SU-DHL-6 (cell line): ENCODE measurements around the gene SMARCA4.

ENCODE experiments used
- H2AFZ ChIP-seq: fragments of 200-600 bp; sonication (generic); 2 replicates; pipeline ENCODE4 v1.6.1; 2014; ENCODE audit warnings: low read depth, mild to moderate bottlenecking, moderate library complexity, mixed read lengths, antibody characterized with exemption, low read length; ENCODE audit not compliant: severe bottlenecking
- H3F3A ChIP-seq: fragments of 200-600 bp; shearing (Covaris generic); 2 replicates; pipeline ENCODE4 v1.6.0; 2016; ENCODE audit warnings: antibody characterized with exemption, mild to moderate bottlenecking; ENCODE audit not compliant: insufficient read depth
- H3K27ac ChIP-seq: fragments of 200-600 bp; sonication (generic); 2 replicates; pipeline ENCODE4 v1.5.1; 2016; ENCODE audit warnings: low read depth, mild to moderate bottlenecking, low read length, moderate library complexity, mixed read lengths
- H3K27me3 ChIP-seq: fragments of 200-600 bp; sonication (generic), shearing (Covaris generic); 2 replicates; pipeline ENCODE4 v1.6.0; 2014; ENCODE audit warnings: mild to moderate bottlenecking, low read length
- H3K36me3 ChIP-seq: fragments of 200-600 bp; sonication (generic); 2 replicates; pipeline ENCODE4 v1.6.1; 2014; ENCODE audit warnings: mild to moderate bottlenecking, low read length, mixed read lengths
- H3K4me2 ChIP-seq: fragments of 300-600, 200-600 bp; shearing (Covaris generic), sonication (generic); 2 replicates; pipeline ENCODE4 v1.6.0; 2014; ENCODE audit warnings: low read length, low read depth, mild to moderate bottlenecking; ENCODE audit not compliant: poor library complexity, severe bottlenecking
- H3K4me3 ChIP-seq: fragments of 200-600 bp; sonication (generic); 2 replicates; pipeline ENCODE4 v1.5.1; 2014; ENCODE audit warnings: antibody characterized with exemption, low read length, mild to moderate bottlenecking, mixed read lengths; ENCODE audit not compliant: insufficient read depth, poor library complexity, severe bottlenecking
- H3K79me2 ChIP-seq: fragments of 200-600 bp; sonication (generic); 2 replicates; pipeline ENCODE4 v1.6.1; 2014; ENCODE audit warnings: mild to moderate bottlenecking, low read length, moderate library complexity; ENCODE audit not compliant: insufficient read depth
- H3K9ac ChIP-seq: fragments of 200-600 bp; sonication (generic); 2 replicates; pipeline ENCODE4 v1.7.0; 2014; ENCODE audit warnings: mild to moderate bottlenecking, low read length
- H3K9me2 ChIP-seq: fragments of 200-600 bp; sonication (generic); replicated peaks from 2 replicates; pipeline ENCODE4 v1.6.1; 2014; ENCODE audit warnings: low read length; ENCODE audit not compliant: insufficient read depth
- H3K9me3 ChIP-seq: fragments of 200-600 bp; sonication (generic); 2 replicates; pipeline ENCODE4 v1.6.1; 2014; ENCODE audit warnings: low read length, mixed read lengths; ENCODE audit not compliant: insufficient read depth
- H4K20me1 ChIP-seq: fragments of 200-600 bp; sonication (generic); 2 replicates; pipeline ENCODE4 v1.6.1; 2014; ENCODE audit warnings: low read depth, mild to moderate bottlenecking, antibody characterized with exemption, low read length, moderate library complexity, mixed read lengths
- CTCF ChIP-seq: fragments of 200-600 bp; sonication (generic); IDR thresholded peaks from one replicate; pipeline ENCODE4 v1.5.1; 2017; ENCODE audit warnings: antibody characterized with exemption, mild to moderate bottlenecking, low read length, moderate library complexity; ENCODE audit not compliant: insufficient read depth, poor library complexity, severe bottlenecking
- EZH2phosphoT487 ChIP-seq: fragments of 200-600 bp; sonication (generic), shearing (Covaris generic); conservative IDR thresholded peaks from 2 replicates; pipeline ENCODE4 v1.6.1; 2018; ENCODE audit warnings: mild to moderate bottlenecking, antibody characterized with exemption, low read length, moderate library complexity, mixed read lengths

The SMARCA4 gene

GRCh38 chr19:11090997-11091702 is 130.3 kb downstream of the SMARCA4 start:
- Histone ChIP-seq H3K4me3 (peak overlapping the region; percentile 70), H3K79me2 (peaks cover 57% of the 10 kb centered on the region), H3K9me2 (no peaks in the 10 kb centered on the region), H2AFZ (no peak overlapping the region), H3K36me3 (peaks cover 8% of the 10 kb centered on the region; the same call in 1 of the 2 replicates), H3K27ac (peak overlapping the region; percentile 71), H4K20me1 (peaks cover 26% of the 10 kb centered on the region; the same call in 1 of the 2 replicates), H3K27me3 (no peaks in the 10 kb centered on the region), H3K9me3 (no peaks in the 10 kb centered on the region), H3F3A (peaks cover 9% of the 10 kb centered on the region; the same call in 1 of the 2 replicates), H3K4me2 (peak overlapping the region; percentile 93), H3K9ac (peak overlapping the region; percentile 83)
- TF ChIP-seq CTCF = no peak
- TF ChIP-seq EZH2phosphoT487 = no peak

GRCh38 chr19:11091703-11092153 is 130.9 kb downstream of the SMARCA4 start:
- TF ChIP-seq CTCF (no peak), EZH2phosphoT487 (no peak)
- Histone ChIP-seq H2AFZ (no peak overlapping the region), H3K4me3 (no peak overlapping the region), H4K20me1 (peaks cover 26% of the 10 kb centered on the region; the same call in 1 of the 2 replicates), H3K4me2 (peak overlapping the region; percentile 93), H3K9me3 (no peaks in the 10 kb centered on the region), H3K36me3 (peaks cover 8% of the 10 kb centered on the region; the same call in 1 of the 2 replicates), H3K9me2 (no peaks in the 10 kb centered on the region), H3F3A (peaks cover 9% of the 10 kb centered on the region; the same call in 1 of the 2 replicates), H3K27me3 (no peaks in the 10 kb centered on the region), H3K9ac (peak overlapping the region; percentile 83), H3K27ac (0 out of 2 replicates have a peak overlapping the region, but pooled peaks have one; percentile 71), H3K79me2 (peaks cover 63% of the 10 kb centered on the region)

GRCh38 chr19:11092181-11092538 is 131.3 kb downstream of the SMARCA4 start:
- Histone ChIP-seq H3K4me2 (peak overlapping the region; percentile 93), H3K27me3 (no peaks in the 10 kb centered on the region), H3K27ac (no peak overlapping the region), H2AFZ (no peak overlapping the region), H3K9me2 (no peaks in the 10 kb centered on the region), H3K4me3 (no peak overlapping the region), H3F3A (peaks cover 9% of the 10 kb centered on the region; the same call in 1 of the 2 replicates), H3K9me3 (no peaks in the 10 kb centered on the region), H3K9ac (no peak overlapping the region), H3K36me3 (peaks cover 8% of the 10 kb centered on the region; the same call in 1 of the 2 replicates), H3K79me2 (peaks cover 67% of the 10 kb centered on the region), H4K20me1 (peaks cover 26% of the 10 kb centered on the region; the same call in 1 of the 2 replicates)
- TF ChIP-seq EZH2phosphoT487 = no peak
- no peak for TF ChIP-seq CTCF
